22Rv1 (cell line): Measurements from ENCODE around the gene CELF2.

Source experiments
- CTCF ChIP-seq: fragments of 450-650 bp; IDR thresholded peaks from 2 replicates; pipeline ENCODE4 v1.5.1; 2017; ENCODE audit warnings: mild to moderate bottlenecking
- ZFX ChIP-seq: fragments of 450-650 bp; IDR thresholded peaks from 2 replicates; pipeline ENCODE4 v1.6.1; 2017; ENCODE audit warnings: antibody characterized with exemption, borderline replicate concordance

GRCh38 chr10:11339013-11339412 lies 321.3 kb downstream of the CELF2 start:
- TF ChIP-seq CTCF (no peak), ZFX (no peak)
